Spleen (tissue), 11 donors: ENCODE results near the gene CMIP. TPM values are rescaled to one million over a fixed set of nuclear protein-coding genes. Genes with fewer than 3 reads are reported as not detected.

Experiments
- DNase-seq: peaks from one replicate; pipeline ENCODE4 v3.0.0-alpha.2; 2020
- H3K27ac ChIP-seq, 8 donors: fragments of 200-600 bp; sonication (generic) in 7 of 8; 1 replicate in 4 of 8; 2 replicates in 4 of 8; pipeline versions ENCODE4 v1.5.0 to v1.8.0; 2016 to 2021; ENCODE audit warnings: inconsistent platforms in 4 of 8, mild to moderate bottlenecking in 4 of 8, moderate library complexity in 1 of 8
- H3K27me3 ChIP-seq, 7 donors: fragments of 200-600 bp; sonication (generic) in 6 of 7; replicated peaks in 1 of 7; 1 replicate in 4 of 7; 2 replicates in 3 of 7; pipeline versions ENCODE4 v1.5.0 to v1.8.0; 2016 to 2021; ENCODE audit warnings: inconsistent platforms in 3 of 7, mild to moderate bottlenecking in 1 of 7
- H3K36me3 ChIP-seq, 6 donors: fragments of 200-600 bp; sonication (generic) in 5 of 6; 1 replicate in 4 of 6; 2 replicates in 2 of 6; pipeline versions ENCODE4 v1.5.0 to v1.8.0; 2016 to 2021; ENCODE audit warnings: inconsistent platforms in 2 of 6
- H3K4me1 ChIP-seq, 6 donors: fragments of 200-600 bp; sonication (generic) in 5 of 6; 1 replicate in 3 of 6; 2 replicates in 3 of 6; pipeline versions ENCODE4 v1.5.0 to v1.8.0; 2016 to 2021; ENCODE audit warnings: inconsistent platforms in 3 of 6
- H3K4me3 ChIP-seq, 8 donors: fragments of 200-600 bp; sonication (generic) in 7 of 8; 1 replicate in 4 of 8; 2 replicates in 4 of 8; pipeline versions ENCODE4 v1.5.0 to v1.8.0; 2016 to 2021; ENCODE audit warnings: inconsistent platforms in 4 of 8, mild to moderate bottlenecking in 4 of 8, moderate library complexity in 2 of 8
- H3K9me3 ChIP-seq, 8 donors: fragments of 200-600 bp; sonication (generic) in 7 of 8; 1 replicate in 4 of 8; 2 replicates in 4 of 8; pipeline versions ENCODE4 v1.5.0 to v1.8.0; 2016 to 2021; ENCODE audit warnings: inconsistent platforms in 4 of 8
- POLR2A ChIP-seq, 3 donors: fragments of 450-650 bp; IDR thresholded peaks; one replicate each; pipeline ENCODE4 v1.5.1; 2017; ENCODE audit warnings: antibody characterized with exemption in 3 of 3, mild to moderate bottlenecking in 1 of 3
- POLR2AphosphoS5 ChIP-seq, 3 donors: sonication (generic); formaldehyde crosslinking; IDR thresholded peaks; one replicate each; pipeline ENCODE4 v1.5.1; 2017; ENCODE audit warnings: antibody characterized with exemption in 3 of 3
- whole genome bisulfite sequencing, 5 donors: extraction: QIAGEN DNeasy Blood & Tissue Kit in 3 of 5; methylation state at CpG; one replicate each; pipeline versions ENCODE4 v1.1.5 to v1.1.7; 2013 to 2018; 5-methylcytosine and 5-hydroxymethylcytosine counted together
- intact Hi-C: fragments of 100-400 bp; cut with DNase I; formaldehyde crosslinking; loops from one replicate; pipeline ENCODE4 v1.15.0; 2023; ENCODE audit warnings: low total_unique reads
- polyA plus RNA-seq, 3 donors: library from polyadenylated mRNA; stranded (reverse); fragments of 200-250 nt; gene quantifications; one replicate each; pipeline ENCODE4 v1.2.1, GENCODE V29; 2013
- total RNA-seq, 7 donors: library from RNA; depleted of rRNA in 3 of 7; stranded (reverse); fragments of >200 nt in 3 of 7; fragmentation: NEBNext Ultra II Directional in 4 of 7; extraction: Animal tissue kit (Norgen Biotek cat#: 25700) in 4 of 7; gene quantifications; one replicate each; pipeline versions ENCODE4 v1.1.0 to v1.2.1, GENCODE V29; 2016 to 2021
- TF ChIP-seq, protein P1 (sequence below), 11 experiments: fragments of 200-600 bp in 7 of 11; fragments of 450-650 bp in 4 of 11; sonication (generic) in 4 of 11; IDR thresholded peaks in 8 of 11; conservative IDR thresholded peaks in 3 of 11; 1 replicate in 7 of 11; 2 replicates in 4 of 11; pipeline versions ENCODE4 v1.4.0 to v1.8.0; 2016 to 2021; ENCODE audit warnings: antibody characterized with exemption in 11 of 11, inconsistent platforms in 4 of 11, mild to moderate bottlenecking in 1 of 11
- donor health status: healthy with polysubstance abuse.
- donor health status: DM: no; HTN: no; CAD: no; lungs with moderate emphysema.
- donor health status: DM: no; HTN: no; CAD: no.
- donor health status: Bipolar disorder and iron deficiency.
- donor health status: healthy.
- donor health status: DM: no; HTN: no; CAD: no.
- donor health status: DM: yes; HTN: yes; CAD: no.

Gene CMIP
- total and polyA plus RNA-seq, 10 donors: 6.0 to 107 (median 63.6) TPM

DNA sequence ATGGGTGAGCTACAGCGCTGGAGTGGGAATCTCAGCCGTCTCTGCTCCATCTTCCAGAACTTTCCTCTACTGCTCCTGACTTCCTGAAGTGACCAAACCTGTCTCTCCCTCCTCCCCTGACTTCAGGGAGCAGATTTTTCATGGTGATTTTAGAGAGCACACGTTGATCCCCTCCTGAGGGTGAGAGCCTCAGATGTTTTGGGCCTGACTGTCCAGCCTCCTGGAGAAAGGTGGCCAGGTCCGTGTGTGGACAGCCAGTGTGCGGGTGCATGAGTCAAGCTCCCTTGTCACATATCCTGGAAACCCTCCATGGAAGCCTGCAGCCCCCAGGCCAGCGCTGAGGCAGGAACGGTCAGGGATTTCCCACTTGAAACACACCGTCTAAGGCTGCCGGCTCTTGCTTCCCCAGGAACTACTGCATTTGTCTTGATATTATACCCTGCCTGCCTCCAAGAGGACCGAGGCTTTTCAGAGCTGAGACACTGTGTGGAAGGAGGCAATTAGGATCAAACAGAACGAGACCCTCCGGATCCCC is 143.1 kb downstream of the CMIP start:
- no peak overlapping the region for H3K4me3 ChIP-seq
- DNase-seq: no peak
- H3K27me3 ChIP-seq: no peaks in the 10 kb centered on the region
- H3K4me1 ChIP-seq: peaks cover 0 to 21% (median 4%) of the 10 kb centered on the region in 6 donors
- 89 to 92% (median 90%) methylated on average over 10 to 12 of the region's 12 CpGs for WGBS, 5 donors
- no peak overlapping the region for H3K27ac ChIP-seq
- peaks cover 0 to 48% (median 0%) of the 10 kb centered on the region in 6 donors for H3K36me3 ChIP-seq
- intact Hi-C loops: no loop called here
- TF ChIP-seq POLR2AphosphoS5 (IDR thresholded peaks at IDR 0.05): no peak
- TF ChIP-seq POLR2A (IDR thresholded peaks at IDR 0.05): no peak
- TF ChIP-seq, protein P1, sequence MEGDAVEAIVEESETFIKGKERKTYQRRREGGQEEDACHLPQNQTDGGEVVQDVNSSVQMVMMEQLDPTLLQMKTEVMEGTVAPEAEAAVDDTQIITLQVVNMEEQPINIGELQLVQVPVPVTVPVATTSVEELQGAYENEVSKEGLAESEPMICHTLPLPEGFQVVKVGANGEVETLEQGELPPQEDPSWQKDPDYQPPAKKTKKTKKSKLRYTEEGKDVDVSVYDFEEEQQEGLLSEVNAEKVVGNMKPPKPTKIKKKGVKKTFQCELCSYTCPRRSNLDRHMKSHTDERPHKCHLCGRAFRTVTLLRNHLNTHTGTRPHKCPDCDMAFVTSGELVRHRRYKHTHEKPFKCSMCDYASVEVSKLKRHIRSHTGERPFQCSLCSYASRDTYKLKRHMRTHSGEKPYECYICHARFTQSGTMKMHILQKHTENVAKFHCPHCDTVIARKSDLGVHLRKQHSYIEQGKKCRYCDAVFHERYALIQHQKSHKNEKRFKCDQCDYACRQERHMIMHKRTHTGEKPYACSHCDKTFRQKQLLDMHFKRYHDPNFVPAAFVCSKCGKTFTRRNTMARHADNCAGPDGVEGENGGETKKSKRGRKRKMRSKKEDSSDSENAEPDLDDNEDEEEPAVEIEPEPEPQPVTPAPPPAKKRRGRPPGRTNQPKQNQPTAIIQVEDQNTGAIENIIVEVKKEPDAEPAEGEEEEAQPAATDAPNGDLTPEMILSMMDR (IDR thresholded peaks at IDR 0.05 in 8 of 11, conservative IDR thresholded peaks at IDR 0.05 in 3 of 11): no peak
- H3K9me3 ChIP-seq: no peaks in the 10 kb centered on the region

DNA sequence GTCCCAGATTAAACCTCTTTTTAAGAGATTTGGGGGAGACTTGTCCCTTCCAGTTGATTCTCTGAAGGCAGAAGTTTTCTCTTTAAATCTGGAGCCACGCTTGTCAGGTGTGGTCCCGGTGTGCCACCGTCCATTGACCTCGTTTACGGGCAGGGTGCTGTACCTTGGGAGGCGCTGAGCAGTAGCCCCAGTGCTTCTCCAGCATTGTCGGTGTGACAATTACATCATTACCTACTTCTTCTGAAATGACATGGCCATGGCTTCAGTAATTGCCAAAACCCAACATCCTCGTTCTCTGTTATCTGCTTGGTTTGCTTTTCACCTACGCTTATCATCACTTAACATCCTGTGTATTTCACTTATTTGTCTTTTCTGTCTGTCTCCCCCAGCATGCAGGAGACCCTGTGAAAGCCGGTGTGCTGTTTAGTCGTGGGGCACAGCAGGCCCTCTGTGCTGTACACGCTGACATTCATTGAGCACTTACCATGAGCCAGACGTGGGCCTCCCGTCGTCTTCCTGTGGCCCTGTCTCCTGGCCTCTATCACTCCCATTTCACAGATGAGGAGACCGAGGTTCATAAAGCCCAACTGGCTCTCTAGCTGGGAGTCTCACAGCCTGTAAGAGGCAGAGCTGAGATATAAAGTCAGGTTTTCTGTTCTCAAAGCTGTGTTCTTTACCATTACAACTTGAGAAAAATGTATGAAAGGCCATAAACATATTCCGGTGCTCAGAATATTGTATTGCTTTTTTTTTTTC is 143.9 kb downstream of the CMIP start:
- peaks cover 0 to 13% (median 0%) of the 10 kb centered on the region in 6 donors for H3K4me1 ChIP-seq
- no peak overlapping the region for H3K27ac ChIP-seq
- DNase-seq: no peak
- H3K36me3 ChIP-seq: peaks cover 0 to 46% (median 0%) of the 10 kb centered on the region in 6 donors
- no peak overlapping the region for H3K4me3 ChIP-seq
- 87 to 94% (median 88%) methylated on average over 17 of the region's 17 CpGs for WGBS, 5 donors
- intact Hi-C loops: no loop called here
- H3K27me3 ChIP-seq: no peaks in the 10 kb centered on the region
- no peaks in the 10 kb centered on the region for H3K9me3 ChIP-seq
- TF ChIP-seq POLR2A (IDR thresholded peaks at IDR 0.05) (no peak), POLR2AphosphoS5 (IDR thresholded peaks at IDR 0.05) (no peak)
- TF ChIP-seq, protein P1 (IDR thresholded peaks at IDR 0.05 in 8 of 11, conservative IDR thresholded peaks at IDR 0.05 in 3 of 11): no peak

DNA sequence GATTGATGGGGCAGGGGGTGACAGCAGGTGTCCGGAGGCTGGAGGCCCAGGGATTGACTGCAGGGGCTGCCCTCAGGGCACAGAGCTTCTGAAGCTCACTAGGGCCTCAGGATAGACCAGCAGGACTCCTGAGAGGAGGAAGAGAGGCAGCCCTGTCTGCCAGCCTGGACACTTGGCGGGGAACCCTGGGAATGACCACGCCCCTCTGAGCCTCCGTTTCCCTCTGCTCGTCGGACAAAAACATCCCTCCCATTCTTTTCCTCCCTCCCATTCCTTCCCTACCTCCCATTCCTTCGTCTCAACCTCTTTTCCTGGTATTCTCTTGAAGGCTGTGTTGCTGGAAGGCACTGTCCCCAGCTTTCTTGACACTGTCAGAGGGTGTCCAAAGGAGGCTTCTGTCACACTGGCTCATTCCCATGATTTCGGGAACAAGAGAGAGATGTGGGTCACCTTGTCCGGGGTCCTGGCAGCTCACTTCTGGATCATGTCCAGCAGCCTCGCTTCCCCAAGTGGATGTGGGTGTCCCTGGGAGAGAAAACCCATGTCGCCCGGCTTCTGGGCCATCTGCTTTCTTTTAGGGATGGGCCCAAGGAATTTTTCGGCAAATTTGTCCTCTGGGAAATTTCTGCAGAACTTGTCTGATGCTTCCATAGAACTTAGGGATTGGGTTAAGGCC is 145.5 kb downstream of the CMIP start:
- TF ChIP-seq, protein P1 (IDR thresholded peaks at IDR 0.05 in 8 of 11, conservative IDR thresholded peaks at IDR 0.05 in 3 of 11): no peak
- TF ChIP-seq POLR2A (IDR thresholded peaks at IDR 0.05) (no peak), POLR2AphosphoS5 (IDR thresholded peaks at IDR 0.05) (no peak)
- no peak for DNase-seq
- no peaks in the 10 kb centered on the region for H3K27me3 ChIP-seq
- peaks cover 0 to 8% (median 0%) of the 10 kb centered on the region in 6 donors for H3K4me1 ChIP-seq
- H3K27ac ChIP-seq: no peak overlapping the region
- no peaks in the 10 kb centered on the region for H3K9me3 ChIP-seq
- WGBS, 5 donors: 90 to 95% (median 93%) methylated on average over 13 of the region's 13 CpGs
- no peak overlapping the region for H3K4me3 ChIP-seq
- intact Hi-C loops: no loop called here
- H3K36me3 ChIP-seq: peaks cover 0 to 39% (median 0%) of the 10 kb centered on the region in 6 donors
